ENCODE measurements around the gene FAM118A.

- TF ChIP-seq CTCF (conservative IDR thresholded peaks at IDR 0.05; ENCODE audit: low read depth in 2 of 2) = no peak
- no peak for TF ChIP-seq REST (IDR thresholded peaks at IDR 0.05; ENCODE audit: unreplicated experiment)
- no peak for TF ChIP-seq CREB1 (CRISPR knock-in tag; IDR thresholded peaks at IDR 0.05; ENCODE audit: low read depth)
- TF ChIP-seq EZH2 (IDR thresholded peaks at IDR 0.05; ENCODE audit: low read depth, unreplicated experiment) = no peak
- no peak for TF ChIP-seq STAT1 (IDR thresholded peaks at IDR 0.05; ENCODE audit: unreplicated experiment)
- TF ChIP-seq JUNB (IDR thresholded peaks at IDR 0.05; ENCODE audit: unreplicated experiment) = no peak
These were observed 33.4 kb downstream of the FAM118A start for GRCh38 chr22:45343143-45343542.
